GM23248 (cell line): Measurements from ENCODE around the gene TCEA2.

Experiments used
- EZH2 ChIP-seq: fragments of 200-600 bp; sonication (generic); IDR thresholded peaks from 2 replicates; pipeline ENCODE4 v1.6.1; 2018; ENCODE audit warnings: antibody characterized with exemption, mild to moderate bottlenecking; ENCODE audit not compliant: insufficient read depth, poor library complexity, severe bottlenecking
- EZH2phosphoT487 ChIP-seq: fragments of 200-600 bp; sonication (generic); IDR thresholded peaks from 2 replicates; pipeline ENCODE4 v1.6.1; 2018; ENCODE audit warnings: antibody characterized with exemption, moderate library complexity, mild to moderate bottlenecking, low read depth; ENCODE audit not compliant: insufficient read depth

DNA sequence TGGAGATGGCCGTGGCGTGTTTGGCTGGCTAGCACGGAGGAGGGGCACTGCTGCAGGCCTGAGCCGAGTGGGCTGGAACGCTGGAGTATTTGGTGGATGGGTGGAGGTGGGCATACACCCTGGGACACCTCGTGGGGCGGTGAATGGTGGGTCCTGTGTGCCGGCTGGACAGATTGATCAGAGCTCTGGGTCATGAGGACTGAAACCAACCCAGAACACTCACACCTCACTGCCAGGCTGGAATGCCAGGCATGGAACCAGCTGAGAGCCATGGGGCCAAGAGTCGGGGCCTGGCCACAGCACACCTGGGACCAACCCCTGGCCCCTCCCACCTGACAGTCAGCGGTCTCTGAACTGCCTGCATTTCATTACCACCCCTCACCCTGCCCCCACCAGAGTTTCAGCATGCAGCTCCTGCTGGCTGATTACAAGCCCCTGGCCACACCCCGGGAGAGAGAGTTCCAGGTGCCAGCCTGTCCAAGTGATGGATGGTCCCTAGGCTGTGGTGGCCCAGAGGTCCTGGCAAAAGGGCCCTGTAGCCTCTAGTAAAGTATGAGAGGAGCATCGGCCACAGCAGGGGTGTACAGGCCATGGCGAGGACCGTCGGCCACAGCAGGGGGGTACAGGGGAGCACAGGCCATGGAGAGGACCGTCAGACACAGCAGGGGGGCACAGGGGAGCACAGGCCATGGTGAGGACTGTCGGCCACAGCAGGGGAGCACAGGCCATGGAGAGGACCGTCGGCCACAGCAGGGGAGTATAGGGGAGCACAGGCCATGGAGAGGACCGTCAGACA lies 41.1 kb downstream of the TCEA2 start:
- no peak for TF ChIP-seq EZH2
- no peak for TF ChIP-seq EZH2phosphoT487
